PC-3 (cell line): ENCODE measurements around the gene ENG. TPM values are rescaled to one million over a fixed set of nuclear protein-coding genes. Genes with fewer than 3 reads are reported as not detected.

ENCODE experiments used
- ATAC-seq: fragments of 200-7000 bp; cut with Tn5 transposase; 2 replicates; pipeline ENCODE4 v1.9.1; 2020; ENCODE audit warnings: mild to moderate bottlenecking, moderate library complexity
- BruUV-seq: library from RNA; stranded (reverse); fragments of 400-500 nt; replicated peaks from 2 replicates; lab custom pipeline; 2021; lab: Mats Ljungman, UMichigan
- CTCF ChIA-PET: fragments of 300-600 bp; sonication (Branson Sonifier 250); formaldehyde crosslinking; loops from one replicate; lab custom pipeline; 2022; ENCODE audit warnings: antibody characterized with exemption; lab: Charles Lee
- POLR2A ChIA-PET: fragments of 300-600 bp; sonication (Branson Sonifier 250); formaldehyde crosslinking; loops from one replicate; lab custom pipeline; 2022; ENCODE audit warnings: antibody characterized with exemption; ENCODE audit not compliant: unreplicated experiment; lab: Charles Lee
- DNase-seq: peaks from one replicate; pipeline ENCODE4 v3.0.0-alpha.2; 2015
- H2AFZ ChIP-seq: fragments of 300-600 bp; sonication (generic); 2 replicates; pipeline ENCODE4 v1.6.0; 2016; ENCODE audit warnings: antibody characterized with exemption, low read length
- H3F3A ChIP-seq: fragments of 300-600 bp; sonication (generic); one replicate; pipeline ENCODE4 v1.6.0; 2017; ENCODE audit warnings: antibody characterized with exemption, low read length, control low read depth, mild to moderate bottlenecking; ENCODE audit not compliant: unreplicated experiment
- H3K27ac ChIP-seq: fragments of 300-600 bp; sonication (generic); 2 replicates; pipeline ENCODE4 v1.5.1; 2016; ENCODE audit warnings: mild to moderate bottlenecking, low read length
- H3K27me3 ChIP-seq: fragments of 300-600 bp; sonication (generic); 2 replicates; pipeline ENCODE4 v1.6.1; 2016; ENCODE audit warnings: low read length, mixed read lengths
- H3K36me3 ChIP-seq: fragments of 300-600 bp; sonication (generic); 2 replicates; pipeline ENCODE4 v1.6.1; 2016; ENCODE audit warnings: low read depth, mixed run types, low read length, mixed read lengths
- H3K4me1 ChIP-seq: fragments of 300-600 bp; sonication (generic); 2 replicates; pipeline ENCODE4 v1.5.1; 2016; ENCODE audit warnings: low read length; ENCODE audit not compliant: insufficient read depth
- H3K4me2 ChIP-seq: fragments of 300-600 bp; sonication (generic); 2 replicates; pipeline ENCODE4 v1.6.0; 2016; ENCODE audit warnings: low read length
- H3K4me3 ChIP-seq: fragments of 300-600 bp; sonication (generic); 2 replicates; pipeline ENCODE4 v1.5.1; 2016; ENCODE audit warnings: mild to moderate bottlenecking, low read length, mixed read lengths
- H3K79me2 ChIP-seq: fragments of 300-600 bp; sonication (generic); 2 replicates; pipeline ENCODE4 v1.6.1; 2017; ENCODE audit warnings: low read length, mixed read lengths
- H3K9ac ChIP-seq: fragments of 300-600 bp; sonication (generic); 2 replicates; pipeline ENCODE4 v1.6.0; 2016; ENCODE audit warnings: mild to moderate bottlenecking, low read length
- H3K9me2 ChIP-seq: fragments of 300-600 bp; sonication (generic); replicated peaks from 2 replicates; pipeline ENCODE4 v1.6.1; 2016; ENCODE audit warnings: mixed run types, low read length, mixed read lengths
- H3K9me3 ChIP-seq: fragments of 300-600 bp; sonication (generic); 2 replicates; pipeline ENCODE4 v1.6.1; 2016; ENCODE audit warnings: low read length, mixed read lengths
- H4K20me1 ChIP-seq: fragments of 300-600 bp; sonication (generic); 2 replicates; pipeline ENCODE4 v1.6.1; 2016; ENCODE audit warnings: low read length, mixed read lengths
- CTCF ChIP-seq: fragments of 300-600 bp; sonication (generic); conservative IDR thresholded peaks from 2 replicates; pipeline ENCODE4 v1.5.1; 2017; ENCODE audit warnings: antibody characterized with exemption, low read depth, mild to moderate bottlenecking, low read length
- EZH2 ChIP-seq: fragments of 300-600 bp; sonication (generic); IDR thresholded peaks from one replicate; pipeline ENCODE4 v1.6.1; 2017; ENCODE audit warnings: antibody characterized with exemption, mild to moderate bottlenecking, low read length; ENCODE audit not compliant: unreplicated experiment
- EZH2phosphoT487 ChIP-seq: fragments of 300-600 bp; sonication (generic); IDR thresholded peaks from 2 replicates; pipeline ENCODE4 v1.6.1; 2018; ENCODE audit warnings: mild to moderate bottlenecking, antibody characterized with exemption, low read length, borderline replicate concordance
- intact Hi-C: fragments of 100-400 bp; cut with micrococcal nuclease; formaldehyde crosslinking; loops from 2 replicates; pipeline ENCODE4 v1.9.0; 2023
- total RNA-seq: library from RNA; depleted of rRNA; stranded (reverse); fragments of >200 nt; gene quantifications from 2 replicates; pipeline ENCODE4 v1.2.3, GENCODE V29; 2014

ENG gene
- total RNA-seq, 1 experiment from 2014 or later = 1.1 TPM

GRCh38 chr9:127854960-127855359 lies 502 bp upstream of the ENG start:
- Histone ChIP-seq H3K27me3 (no peaks in the 10 kb centered on the region), H3K9me2 (no peaks in the 10 kb centered on the region), H3K4me3 (no peak overlapping the region), H3K9ac (no peak overlapping the region), H4K20me1 (no peaks in the 10 kb centered on the region), H3K79me2 (no peaks in the 10 kb centered on the region), H2AFZ (no peak overlapping the region), H3K9me3 (no peaks in the 10 kb centered on the region), H3K4me2 (no peak overlapping the region), H3K27ac (no peak overlapping the region), H3F3A (no peaks in the 10 kb centered on the region), H3K36me3 (no peaks in the 10 kb centered on the region), H3K4me1 (no peaks in the 10 kb centered on the region)
- ChIA-PET POLR2A (no interaction called here), CTCF (no interaction called here)
- BruUV-seq = no TSS peak
- no peak for ATAC-seq
- DNase-seq = no peak
- TF ChIP-seq EZH2phosphoT487 = no peak
- TF ChIP-seq EZH2 = no peak
- TF ChIP-seq CTCF = no peak
- intact Hi-C loops = no loop called here

- H3K27me3 ChIP-seq = no peaks in the 10 kb centered on the region
- H3K27ac ChIP-seq = no peak overlapping the region
- ChIA-PET POLR2A (interaction anchor here (0.5 kb wide), 1 partner anchor 63 kb away, joined by 3 read pairs; the partner anchor contains the start of gene ST6GALNAC4), CTCF (no interaction called here)
- no peak for TF ChIP-seq EZH2
- TF ChIP-seq EZH2phosphoT487 = no peak
- TF ChIP-seq CTCF = no peak
- no TSS peak for BruUV-seq
- no peaks in the 10 kb centered on the region for H3K36me3 ChIP-seq
- DNase-seq (no peak), ATAC-seq (no peak)
- H3K9me3 ChIP-seq = 0 out of 2 replicates have a peak, but pooled peaks cover 7% of the 10 kb centered on the region
- no peaks in the 10 kb centered on the region for H3K4me1 ChIP-seq
- intact Hi-C loops = no loop called here
- H3K9me2 ChIP-seq = no peaks in the 10 kb centered on the region
- H3F3A ChIP-seq = no peaks in the 10 kb centered on the region
- H4K20me1 ChIP-seq = no peaks in the 10 kb centered on the region
- H3K4me2 ChIP-seq = 0 out of 2 replicates have a peak overlapping the region, but pooled peaks have one; percentile 22
- no peaks in the 10 kb centered on the region for H3K79me2 ChIP-seq
- H3K4me3 ChIP-seq = no peak overlapping the region
- H3K9ac ChIP-seq = no peak overlapping the region
- no peak overlapping the region for H2AFZ ChIP-seq
Observed at GRCh38 chr9:127853312-127854183, 910 bp downstream of the ENG start.

GRCh38 chr9:127852829-127853228 lies 1.6 kb downstream of the ENG start:
- Histone ChIP-seq H3K9me2 (no peaks in the 10 kb centered on the region), H2AFZ (no peak overlapping the region), H3K27me3 (no peaks in the 10 kb centered on the region), H3K4me1 (no peaks in the 10 kb centered on the region), H3K9me3 (0 out of 2 replicates have a peak, but pooled peaks cover 7% of the 10 kb centered on the region), H3K36me3 (no peaks in the 10 kb centered on the region), H3F3A (no peaks in the 10 kb centered on the region), H4K20me1 (no peaks in the 10 kb centered on the region), H3K27ac (no peak overlapping the region), H3K9ac (no peak overlapping the region), H3K4me3 (no peak overlapping the region), H3K4me2 (no peak overlapping the region), H3K79me2 (no peaks in the 10 kb centered on the region)
- ATAC-seq (no peak), DNase-seq (no peak)
- TF ChIP-seq EZH2 (no peak), CTCF (no peak), EZH2phosphoT487 (no peak)
- no TSS peak for BruUV-seq
- POLR2A ChIA-PET = no interaction called here
- CTCF ChIA-PET = no interaction called here
- intact Hi-C loops = no loop called here
